GM18520 (cell line): ENCODE results near the gene IFT22.
"Not testable (repeated sequence)": the region's sequence is repeated elsewhere in the genome, so short reads cannot be mapped to it uniquely, and the experiment has no call there.

ENCODE experiments used
- ATAC-seq: cut with Tn5 transposase; IDR thresholded peaks from one replicate; pipeline ENCODE4 v1.9.1; 2021; ENCODE audit not compliant: unreplicated experiment

IFT22 gene

GRCh38 chr7:101321491-101322401 lies at the start of gene IFT22:
TSS of gene IFT22 (minus strand) at chr7:101321812. CDS start at chr7:101321709, 103 bp downstream.
- ATAC-seq: peak; percentile 94

DNA sequence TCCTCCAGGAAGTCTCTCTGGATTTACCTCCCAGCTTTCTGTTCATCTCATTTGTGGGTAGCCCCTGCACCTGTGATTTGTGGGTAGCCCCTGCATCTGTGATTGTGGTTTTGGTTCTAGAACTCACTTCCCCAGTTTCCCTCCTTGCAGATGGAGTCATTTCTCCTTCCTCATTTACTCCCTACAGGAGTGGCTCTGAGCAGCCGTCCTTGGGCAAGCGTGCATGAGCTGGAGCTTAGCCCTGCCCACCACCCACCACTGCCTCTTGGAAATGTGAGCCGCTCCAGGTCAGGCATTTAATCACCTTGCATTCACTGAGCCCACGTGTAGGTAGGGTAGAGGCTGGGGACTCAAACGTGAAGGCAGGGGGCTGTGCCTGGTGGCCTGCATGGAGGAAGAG lies 49.2 kb upstream of the IFT22 start:
- no peak for ATAC-seq

GRCh38 chr7:101368422-101369165 lies 47.0 kb upstream of the IFT22 start:
- ATAC-seq: no peak

DNA sequence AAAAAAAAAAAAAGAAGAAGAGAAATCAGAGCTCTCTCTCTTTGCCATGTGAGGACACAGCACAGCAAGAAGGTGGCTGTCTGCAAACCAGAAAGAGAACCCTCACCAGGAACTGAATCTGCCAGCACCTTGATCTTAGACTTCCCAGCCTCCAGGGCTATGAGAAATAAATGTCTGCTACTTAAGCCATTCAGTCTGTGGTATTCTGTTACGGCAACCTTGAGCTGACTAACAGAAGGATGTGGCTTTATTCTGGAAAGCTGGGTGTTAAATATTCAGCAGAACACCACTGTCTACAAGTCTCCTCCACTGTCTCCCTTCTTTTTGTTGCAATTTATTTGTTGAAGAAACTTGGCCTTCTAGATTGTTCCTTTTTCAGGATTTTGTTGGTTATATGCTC lies 46.1 kb upstream of the IFT22 start:
- ATAC-seq: no peak

- no peak for ATAC-seq
Observed at GRCh38 chr7:101365956-101366355, 44.3 kb upstream of the IFT22 start.

GRCh38 chr7:101363734-101364374 lies 42.2 kb upstream of the IFT22 start:
- ATAC-seq: no peak

GRCh38 chr7:101363196-101363733 lies 41.7 kb upstream of the IFT22 start:
- no peak for ATAC-seq

DNA sequence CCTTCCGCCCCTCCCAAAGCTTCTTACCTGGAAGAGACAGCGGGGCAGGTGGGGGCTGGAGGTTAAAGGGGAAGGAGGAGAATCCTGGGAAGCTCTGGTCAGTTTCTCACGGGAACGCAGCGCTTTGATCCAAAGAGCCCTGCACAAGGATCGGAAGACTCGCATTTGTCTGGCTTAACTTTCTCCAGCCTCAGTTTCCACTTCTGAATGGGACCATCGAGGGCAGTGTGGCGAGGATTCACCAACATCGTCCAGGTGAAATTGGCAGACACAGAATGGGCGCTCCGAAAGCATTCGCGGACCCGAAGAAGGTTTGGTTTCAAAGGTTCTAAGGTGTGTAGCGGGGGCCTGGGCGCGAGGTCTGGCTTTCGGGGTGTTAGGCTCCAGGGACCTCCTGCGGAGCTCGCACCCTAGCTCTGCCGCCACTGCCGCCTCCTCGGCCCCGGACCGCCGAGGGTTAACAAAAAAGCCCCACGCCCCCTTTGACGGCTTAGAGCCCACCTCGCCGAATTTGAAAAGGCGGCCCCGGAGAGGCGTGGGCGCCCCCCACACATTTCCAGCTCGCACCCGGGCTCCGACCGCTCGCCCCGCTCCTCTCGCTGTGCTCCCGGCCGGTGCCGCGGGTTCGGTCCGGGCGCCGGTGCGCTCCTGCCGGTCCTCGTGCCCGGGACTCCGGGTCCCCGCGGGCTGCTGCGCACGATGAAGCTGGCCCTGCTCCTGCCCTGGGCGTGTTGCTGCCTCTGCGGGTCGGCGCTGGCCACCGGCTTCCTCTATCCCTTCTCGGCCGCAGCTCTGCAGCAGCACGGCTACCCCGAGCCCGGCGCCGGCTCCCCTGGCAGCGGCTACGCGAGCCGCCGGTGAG lies 41.0 kb upstream of the IFT22 start, which contains the start of gene COL26A1:
TSS of gene COL26A1 (plus strand) at position 542 of the 862 bp plus-strand sequence. CDS start at position 700, 158 bp downstream.
- ATAC-seq: no peak

DNA sequence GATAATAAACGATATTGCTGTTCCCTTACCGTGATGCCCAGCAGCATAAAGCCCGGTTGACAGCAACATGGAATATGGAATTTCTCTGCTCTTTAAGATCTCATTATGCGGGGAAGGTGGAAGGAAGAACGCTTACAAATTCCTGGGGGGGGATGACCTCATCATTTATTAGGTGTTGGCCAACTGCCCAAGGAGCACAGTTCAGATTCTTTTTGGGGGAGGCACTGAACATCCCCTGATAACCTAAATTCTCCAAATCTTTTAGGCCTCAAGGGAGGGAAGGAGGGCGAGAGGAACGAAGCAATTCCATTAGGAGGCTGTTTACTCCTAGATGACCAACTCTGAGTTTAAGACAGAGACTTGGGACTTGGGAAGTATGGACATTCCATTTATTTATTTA lies 35.8 kb upstream of the IFT22 start:
- ATAC-seq: no peak

- ATAC-seq: no peak
Observed at GRCh38 chr7:101352920-101353308, 31.3 kb upstream of the IFT22 start.

GRCh38 chr7:101349300-101349699 lies 27.7 kb upstream of the IFT22 start:
- not testable (repeated sequence) for ATAC-seq

DNA sequence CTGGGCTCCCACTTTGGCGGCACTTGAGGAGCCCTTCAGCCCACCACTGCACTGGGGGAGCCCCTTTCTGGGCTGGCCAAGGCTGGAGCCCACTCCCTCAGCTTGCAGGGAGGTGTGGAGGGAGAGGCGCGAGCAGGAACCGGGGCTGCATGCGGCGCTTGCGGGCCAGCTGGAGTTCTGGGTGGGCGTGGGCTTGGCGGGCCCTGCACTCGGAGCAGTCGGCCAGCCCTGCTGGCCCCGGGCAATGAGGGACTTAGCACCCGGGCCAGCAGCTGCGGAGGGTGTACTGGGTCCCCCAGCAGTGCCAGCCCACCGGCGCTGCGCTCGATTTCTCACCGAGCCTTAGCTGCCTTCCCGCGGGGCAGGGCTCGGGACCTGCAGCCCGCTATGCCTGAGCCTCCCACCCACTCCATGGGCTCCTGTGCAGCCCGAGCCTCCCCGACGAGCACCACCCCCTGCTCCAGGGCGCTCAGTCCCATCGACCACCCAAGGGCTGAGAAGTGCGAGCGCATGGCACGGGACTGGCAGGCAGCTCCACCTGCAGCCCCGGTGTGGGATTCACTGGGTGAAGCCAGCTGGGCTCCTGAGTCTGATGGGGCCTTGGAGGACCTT lies 26.9 kb upstream of the IFT22 start:
- ATAC-seq: not testable (repeated sequence)

DNA sequence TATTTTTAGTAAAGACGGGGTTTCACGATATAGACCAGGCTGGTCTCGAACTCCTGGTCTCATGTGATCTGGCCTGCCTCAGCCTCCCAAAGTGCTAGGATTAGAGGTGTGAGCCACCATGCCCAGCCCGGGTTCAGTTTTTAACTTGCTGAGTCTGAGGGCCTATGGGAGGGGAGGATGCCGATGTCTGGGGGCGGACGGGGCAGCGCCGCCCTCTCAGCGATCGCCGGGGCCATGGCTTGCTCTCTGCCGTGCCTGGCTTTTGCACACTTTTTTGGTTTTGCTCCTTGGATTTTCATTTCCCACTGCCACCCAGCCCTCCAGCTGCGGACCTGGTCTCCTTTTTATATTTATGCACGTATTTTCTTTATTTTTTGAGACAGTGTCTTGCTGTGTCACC lies 25.9 kb upstream of the IFT22 start:
- no peak for ATAC-seq

DNA sequence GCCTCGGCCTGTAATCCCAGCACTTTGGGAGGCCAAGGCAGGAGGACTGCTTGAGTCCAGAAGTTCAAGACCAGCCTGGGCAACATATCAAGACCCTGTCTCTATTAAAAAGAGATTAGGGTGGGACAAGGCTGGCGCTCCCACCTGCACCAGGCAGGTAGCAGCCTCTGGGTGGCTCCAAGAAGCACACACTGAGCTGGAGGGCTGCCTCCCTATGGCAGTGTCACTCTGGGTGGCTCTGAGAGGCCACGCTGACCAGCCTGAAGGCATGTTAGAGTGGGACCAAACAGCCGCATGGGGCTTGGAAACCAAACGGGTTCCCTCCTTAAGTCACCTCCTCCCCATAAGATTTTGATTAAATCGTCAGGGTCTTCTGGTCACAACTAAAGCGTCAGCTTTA lies 21.3 kb upstream of the IFT22 start:
- ATAC-seq: no peak

DNA sequence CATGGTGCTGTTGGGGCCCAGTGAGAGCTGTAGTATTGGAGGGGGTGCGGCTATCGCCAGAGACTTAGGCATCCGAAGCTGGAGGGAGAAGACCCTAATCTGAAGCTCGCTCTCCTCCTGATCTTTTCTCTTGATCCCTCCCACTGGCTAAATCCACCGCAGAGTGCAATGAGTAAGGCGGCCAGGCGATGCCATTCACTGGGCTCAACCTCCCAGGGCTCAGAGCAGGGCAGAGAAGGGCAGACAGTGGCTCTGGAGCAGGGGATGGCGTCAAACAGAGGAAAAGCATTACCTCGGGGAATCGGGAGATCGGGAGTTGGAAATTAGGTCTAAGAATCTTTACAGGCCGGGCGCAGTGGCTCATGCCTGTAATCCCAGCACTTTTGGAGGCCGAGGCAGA lies 18.8 kb upstream of the IFT22 start:
- ATAC-seq: no peak

GRCh38 chr7:101333912-101334311 lies 12.3 kb upstream of the IFT22 start:
- ATAC-seq: no peak

GRCh38 chr7:101332026-101332425 lies 10.4 kb upstream of the IFT22 start:
- no peak for ATAC-seq

DNA sequence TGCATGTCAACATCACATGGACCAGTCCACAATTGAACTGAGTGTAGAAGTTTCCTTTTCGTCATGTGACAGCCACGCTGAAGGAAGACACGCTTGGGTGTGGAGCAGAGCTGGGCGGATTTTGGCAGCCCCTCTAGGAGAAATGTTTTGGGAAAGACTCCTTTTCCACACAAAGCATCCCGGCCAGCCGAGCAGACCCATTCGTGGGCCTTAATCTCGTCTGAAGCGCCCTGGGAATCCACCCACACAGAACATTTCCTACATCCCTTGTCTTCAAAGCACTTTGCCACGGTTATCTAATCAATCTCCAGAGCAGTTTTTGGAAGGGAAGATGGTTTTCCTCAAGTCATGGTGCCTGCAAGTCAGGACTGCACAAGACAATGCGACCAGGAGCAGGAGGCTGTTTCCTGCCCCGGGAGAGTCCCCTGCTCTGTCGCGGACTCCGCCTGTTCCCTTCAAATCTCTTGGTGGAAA lies 8.4 kb upstream of the IFT22 start:
- no peak for ATAC-seq

- no peak for ATAC-seq
Observed at GRCh38 chr7:101328159-101328558, 6.5 kb upstream of the IFT22 start.

GRCh38 chr7:101319401-101319800 lies 2.2 kb downstream of the IFT22 start:
- ATAC-seq: no peak
